GM12891 (cell line): ENCODE measurements around the gene CCDC178.

ENCODE experiments used
- PAX5 ChIP-seq: IDR thresholded peaks from 2 replicates; pipeline ENCODE4 v1.6.1; 2011; ENCODE audit warnings: low read length, moderate library complexity, mild to moderate bottlenecking; ENCODE audit not compliant: insufficient read depth, severe bottlenecking
- POLR2A ChIP-seq: IDR thresholded peaks from 2 replicates; pipeline ENCODE4 v1.6.1; 2011; ENCODE audit warnings: low read depth, low read length, control low read depth
- POLR2AphosphoS5 ChIP-seq: IDR thresholded peaks from 2 replicates; pipeline ENCODE4 v1.6.1; 2011; ENCODE audit warnings: low read depth, low read length, control low read depth
- POU2F2 ChIP-seq: IDR thresholded peaks from 2 replicates; pipeline ENCODE4 v1.6.1; 2011; ENCODE audit warnings: low read depth, mild to moderate bottlenecking, control low read depth, low read length, moderate library complexity
- SPI1 ChIP-seq: IDR thresholded peaks from 2 replicates; pipeline ENCODE4 v1.6.1; 2011; ENCODE audit warnings: low read depth, low read length, control low read depth
- TAF1 ChIP-seq: IDR thresholded peaks from 2 replicates; pipeline ENCODE4 v1.6.1; 2011; ENCODE audit warnings: low read depth, low read length, control low read depth

- TF ChIP-seq POLR2A (no peak), TAF1 (no peak), POU2F2 (no peak), POLR2AphosphoS5 (no peak), PAX5 (no peak), SPI1 (no peak)
Measured at GRCh38 chr18:33034945-33035344, 405.6 kb downstream of the CCDC178 start.
